IMR-90 (cell line): Measurements from ENCODE around the gene TNKS1BP1. TPM values are rescaled to one million over a fixed set of nuclear protein-coding genes. Genes with fewer than 3 reads are reported as not detected.
"Not testable (repeated sequence)": the region's sequence is repeated elsewhere in the genome, so short reads cannot be mapped to it uniquely, and the experiment has no call there.

Source experiments
- ATAC-seq: fragments of 200-7000 bp; cut with Tn5 transposase; 2 replicates; pipeline ENCODE4 v1.9.1; 2020; ENCODE audit warnings: low read depth, mild to moderate bottlenecking, moderate library complexity
- BruUV-seq: library from RNA; stranded (reverse); fragments of 400-500 nt; replicated peaks from 2 replicates; lab custom pipeline; 2021; lab: Mats Ljungman, UMichigan
- CTCF ChIA-PET: fragments of 300-600 bp; formaldehyde crosslinking; extraction: SDS; loops from one replicate; lab custom pipeline; 2021; ENCODE audit warnings: antibody characterized with exemption; lab: Yijun Ruan, JAX
- POLR2A ChIA-PET: fragments of 300-600 bp; sonication (Branson Sonifier 250); formaldehyde crosslinking; loops from one replicate; lab custom pipeline; 2022; ENCODE audit warnings: antibody characterized with exemption; ENCODE audit not compliant: unreplicated experiment; lab: Charles Lee
- DNase-seq: peaks from one replicate; pipeline ENCODE4 v3.0.0; 2013
- H2AFZ ChIP-seq: replicated peaks from 2 replicates; pipeline ENCODE3; 2013; ENCODE audit warnings: low read length, mild to moderate bottlenecking; ENCODE audit not compliant: poor library complexity
- H2AK5ac ChIP-seq: 2 replicates; pipeline ENCODE4 v1.6.1; 2013; ENCODE audit warnings: low read depth, low read length, inconsistent platforms
- H2AK9ac ChIP-seq: replicated peaks from 2 replicates; pipeline ENCODE3; 2013; ENCODE audit warnings: mild to moderate bottlenecking, low read depth, low read length, moderate library complexity; ENCODE audit not compliant: poor library complexity
- H2BK120ac ChIP-seq: 2 replicates; pipeline ENCODE4 v1.6.1; 2013; ENCODE audit warnings: low read depth, low read length, inconsistent platforms
- H2BK15ac ChIP-seq: 3 replicates; pipeline ENCODE4 v1.6.1; 2013; ENCODE audit warnings: low read depth, low read length, inconsistent platforms
- H2BK20ac ChIP-seq: 2 replicates; pipeline ENCODE4 v1.6.1; 2013; ENCODE audit warnings: low read depth, mild to moderate bottlenecking, inconsistent platforms, low read length, moderate library complexity
- H2BK5ac ChIP-seq: 2 replicates; pipeline ENCODE4 v1.6.1; 2013; ENCODE audit warnings: mild to moderate bottlenecking, low read depth, low read length, inconsistent platforms; ENCODE audit not compliant: poor library complexity, severe bottlenecking
- H3K14ac ChIP-seq: replicated peaks from 2 replicates; pipeline ENCODE4 v1.6.1; 2013; ENCODE audit warnings: low read depth, low read length, inconsistent platforms
- H3K18ac ChIP-seq: 2 replicates; pipeline ENCODE4 v1.6.1; 2013; ENCODE audit warnings: low read depth, low read length, control low read depth
- H3K23ac ChIP-seq: 2 replicates; pipeline ENCODE4 v1.6.1; 2013; ENCODE audit warnings: low read depth, low read length, inconsistent platforms
- H3K27ac ChIP-seq: 2 replicates; pipeline ENCODE4 v1.5.1; 2013; ENCODE audit warnings: mild to moderate bottlenecking, control low read depth, low read length; ENCODE audit not compliant: insufficient read depth
- H3K27me3 ChIP-seq: 2 replicates; pipeline ENCODE4 v1.6.1; 2013; ENCODE audit warnings: low read length; ENCODE audit not compliant: control insufficient read depth, insufficient read depth
- H3K36me3 ChIP-seq: 2 replicates; pipeline ENCODE4 v1.6.1; 2013; ENCODE audit warnings: low read length, mixed read lengths; ENCODE audit not compliant: control insufficient read depth, insufficient read depth
- H3K4ac ChIP-seq: 2 replicates; pipeline ENCODE4 v1.6.1; 2013; ENCODE audit warnings: low read depth, low read length, inconsistent platforms
- H3K4me1 ChIP-seq: 2 replicates; pipeline ENCODE4 v1.6.1; 2013; ENCODE audit warnings: low read length, mixed read lengths; ENCODE audit not compliant: control insufficient read depth, insufficient read depth
- H3K4me2 ChIP-seq: 2 replicates; pipeline ENCODE4 v1.6.1; 2013; ENCODE audit warnings: low read depth, mild to moderate bottlenecking, control low read depth, low read length, moderate library complexity
- H3K4me3 ChIP-seq: 2 replicates; pipeline ENCODE4 v1.5.1; 2013; ENCODE audit warnings: low read depth, mild to moderate bottlenecking, control low read depth, low read length, moderate library complexity; ENCODE audit not compliant: insufficient read depth
- H3K56ac ChIP-seq: 2 replicates; pipeline ENCODE4 v1.6.1; 2013; ENCODE audit warnings: low read length, inconsistent platforms; ENCODE audit not compliant: insufficient read depth; ENCODE audit errors: extremely low read depth
- H3K79me1 ChIP-seq, 2 experiments: 2 replicates each; pipeline ENCODE4 v1.6.1; 2013; ENCODE audit warnings: low read length in 2 of 2, inconsistent platforms in 1 of 2, low read depth in 1 of 2
- H3K9ac ChIP-seq: 2 replicates; pipeline ENCODE4 v1.6.1; 2013; ENCODE audit warnings: low read depth, low read length, control low read depth
- H3K9me1 ChIP-seq: 2 replicates; pipeline ENCODE4 v1.6.1; 2013; ENCODE audit warnings: low read length, inconsistent platforms; ENCODE audit not compliant: insufficient read depth
- H3K9me3 ChIP-seq: 2 replicates; pipeline ENCODE4 v1.6.1; 2013; ENCODE audit warnings: low read length; ENCODE audit not compliant: control insufficient read depth, insufficient read depth
- H4K20me1 ChIP-seq: 2 replicates; pipeline ENCODE4 v1.6.1; 2013; ENCODE audit warnings: low read length, inconsistent platforms; ENCODE audit not compliant: insufficient read depth
- H4K5ac ChIP-seq: 2 replicates; pipeline ENCODE4 v1.6.1; 2013; ENCODE audit warnings: mild to moderate bottlenecking, low read depth, low read length, control low read depth
- H4K8ac ChIP-seq, 2 experiments: 2 replicates each; pipeline ENCODE4 v1.6.1; 2013; ENCODE audit warnings: low read depth in 2 of 2, low read length in 2 of 2, control low read depth in 1 of 2, inconsistent platforms in 1 of 2
- H4K91ac ChIP-seq: 2 replicates; pipeline ENCODE4 v1.6.1; 2013; ENCODE audit warnings: low read depth, low read length, inconsistent platforms; ENCODE audit not compliant: insufficient read depth
- dilution Hi-C: fragments of 300-500 bp; cut with HindIII; formaldehyde crosslinking; loops from one replicate; pipeline ENCODE4 v1.14.3; 2018; ENCODE audit warnings: low sequenced_read_pairs; ENCODE audit not compliant: unreplicated experiment
- in situ Hi-C: fragments of 300-500 bp; cut with MboI; formaldehyde crosslinking; loops from 3 replicates; pipeline ENCODE4 v1.14.3; 2019; ENCODE audit warnings: low sequenced_read_pairs, inconsistent platforms, mixed read lengths
- intact Hi-C: fragments of 100-400 bp; cut with micrococcal nuclease; formaldehyde crosslinking; loops from 2 replicates; pipeline ENCODE4 v1.10.0; 2022
- polyA plus RNA-seq, 3 experiments: library from polyadenylated mRNA; depleted of rRNA; stranded (reverse); fragments of >200 nt; gene quantifications; 2 replicates each; pipeline ENCODE4 v1.2.3, GENCODE V29; 2012; ENCODE audit warnings: low replicate concordance in 1 of 3
- total RNA-seq: library from RNA; depleted of rRNA; stranded (reverse); fragments of >200 nt; gene quantifications from 2 replicates; pipeline ENCODE4 v1.2.3, GENCODE V29; 2012

The TNKS1BP1 gene
- total and polyA plus RNA-seq, 2 of the 4 experiments (the other 2 are of a cell fraction): 31.7 to 71.4 TPM

GRCh38 chr11:57361420-57361819 is 36.7 kb upstream of the TNKS1BP1 start:
- CTCF ChIA-PET: interaction anchor here (0.6 kb wide), 2 partner anchors 18 to 87 kb away, joined by 3 read pairs; no protein-coding TSS in a partner anchor
- POLR2A ChIA-PET: not testable (repeated sequence)
- in situ Hi-C loops: loop anchor here (25.0 kb wide), 1 partner anchor 524 kb away; no protein-coding TSS in a partner anchor

More at GRCh38 chr11:57361420-57361819, 36.7 kb upstream of the TNKS1BP1 start:
- H2AK5ac ChIP-seq, H3K23ac ChIP-seq, H3K79me1 ChIP-seq, H4K91ac ChIP-seq, H2BK120ac ChIP-seq, H3K27ac ChIP-seq, H4K5ac ChIP-seq, H3K9ac ChIP-seq, H3K4me3 ChIP-seq, H3K4ac ChIP-seq, H3K14ac ChIP-seq, H4K8ac ChIP-seq, H3K56ac ChIP-seq, intact Hi-C loops, H3K36me3 ChIP-seq, H3K18ac ChIP-seq, dilution Hi-C loops, H2BK20ac ChIP-seq, DNase-seq, H2BK5ac ChIP-seq, H3K9me3 ChIP-seq, H4K20me1 ChIP-seq, H3K9me1 ChIP-seq, ATAC-seq, H2AK9ac ChIP-seq, H2BK15ac ChIP-seq, H2AFZ ChIP-seq, BruUV-seq, H3K4me1 ChIP-seq, H3K4me2 ChIP-seq: not testable (repeated sequence)
- peaks cover 47% of the 10 kb centered on the region for H3K27me3 ChIP-seq
